NCI-H2081 treated with DMSO at 0.1 percent for 48 hours (cell line): ENCODE results near the gene FMNL1.

ENCODE experiments used
- DNase-seq: peaks from one replicate; lab custom pipeline; 2025; lab: John Stamatoyannopoulos, UW

FMNL1 gene

GRCh38 chr17:45256114-45256966 is 34.7 kb downstream of the FMNL1 start:
- no peak for DNase-seq

DNA sequence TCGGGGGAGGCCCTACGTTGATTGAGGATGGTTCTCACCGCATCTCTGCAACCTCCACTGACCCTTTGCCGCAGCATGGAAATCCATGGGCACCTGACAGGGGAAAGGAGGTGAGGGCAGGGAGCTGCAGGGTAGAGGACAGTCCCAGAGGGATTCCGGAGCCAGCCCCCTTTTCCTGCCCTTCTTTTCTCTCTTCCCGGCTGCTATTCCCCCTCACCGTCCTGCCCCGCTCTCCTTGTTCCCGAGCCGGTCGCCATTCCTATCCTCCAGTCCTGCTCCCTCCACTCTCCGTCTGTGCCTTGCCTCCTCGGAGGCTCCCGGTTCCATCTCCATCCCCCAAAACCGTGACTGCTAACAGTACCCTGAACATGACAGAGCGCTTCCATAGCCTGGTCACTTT is 35.4 kb downstream of the FMNL1 start:
- DNase-seq: no peak

GRCh38 chr17:45258981-45259380 is 37.3 kb downstream of the FMNL1 start:
- DNase-seq: no peak

DNA sequence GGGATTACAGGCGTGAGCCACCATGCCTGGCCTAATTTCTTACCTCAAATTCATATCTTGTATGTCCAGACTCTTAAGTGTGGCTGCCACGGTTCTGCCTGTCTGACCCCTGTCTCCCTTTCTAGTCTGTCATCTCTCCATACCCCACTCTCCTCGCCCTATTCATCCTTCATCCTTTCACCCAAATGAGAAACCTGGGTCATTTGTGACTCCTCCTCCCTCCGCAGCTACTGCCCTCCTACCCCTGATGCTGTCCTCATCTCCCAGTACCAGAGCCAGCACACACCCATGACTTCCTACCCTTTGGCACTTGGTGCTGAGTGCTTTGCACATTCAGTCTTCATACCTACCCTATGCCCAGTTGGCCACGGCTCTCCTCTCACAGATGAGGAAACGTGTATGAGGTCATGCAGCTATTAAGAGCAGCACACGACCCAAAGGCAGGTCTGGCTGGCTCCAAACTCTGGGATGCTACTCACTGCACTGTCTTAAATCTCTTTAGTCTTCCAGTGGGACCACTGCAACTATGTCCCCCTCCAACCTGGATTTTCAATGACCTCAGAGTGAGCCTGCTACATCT is 38.6 kb downstream of the FMNL1 start:
- no peak for DNase-seq

DNA sequence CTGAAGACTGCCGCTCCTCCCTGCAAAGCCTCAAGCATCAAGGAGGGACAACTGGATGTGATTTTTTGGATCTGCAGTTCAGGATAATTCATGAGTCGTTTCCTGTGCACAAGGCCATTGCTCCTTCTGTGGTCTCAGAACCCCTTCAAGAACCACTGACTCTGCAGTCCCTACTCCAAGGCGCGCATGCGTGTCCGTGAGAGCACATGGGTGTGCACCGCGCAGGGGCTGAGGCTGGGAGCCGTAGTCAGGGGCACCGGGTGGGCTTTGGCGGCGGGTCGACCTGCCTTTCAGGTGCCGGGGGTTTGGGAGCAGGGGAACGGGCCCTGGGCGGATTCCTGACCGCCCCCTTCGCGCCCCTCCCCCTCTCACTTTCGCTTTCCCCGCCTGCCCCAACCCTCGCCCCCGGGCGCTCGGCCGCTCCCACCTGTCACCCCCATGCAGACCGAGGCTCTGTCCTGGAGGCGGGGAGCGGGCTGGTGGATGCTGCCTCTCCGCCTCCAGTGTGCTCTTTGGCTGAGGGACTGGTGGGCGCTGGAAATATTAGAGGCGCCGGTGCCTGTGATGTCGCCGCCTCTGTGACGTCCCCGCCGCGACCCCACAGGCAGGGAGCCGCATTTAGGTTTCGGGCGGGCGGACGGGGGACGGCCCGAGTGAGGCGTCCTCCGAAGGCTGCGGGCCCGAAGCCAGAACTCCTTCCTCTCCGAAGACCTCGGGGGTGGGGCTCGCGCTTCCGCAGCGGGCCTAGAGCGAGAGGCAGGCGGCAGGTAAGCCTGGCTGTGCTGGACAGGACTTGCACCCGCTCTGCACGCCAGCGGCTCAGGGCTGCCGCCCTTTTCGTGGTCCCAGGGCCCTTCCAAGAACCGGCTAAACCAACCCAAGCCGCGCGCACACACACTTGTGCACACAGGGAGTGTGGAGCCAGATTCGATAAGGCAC is 40.2 kb downstream of the FMNL1 start, which contains the start of gene SPATA32:
Gene SPATA32, minus strand, starts transcription at position 518 of the 939 bp plus-strand sequence. Its CDS starts 78 bp downstream, at position 440.
- no peak for DNase-seq

GRCh38 chr17:45262516-45263476 is 41.1 kb downstream of the FMNL1 start:
- DNase-seq: no peak

- DNase-seq: no peak
These were observed 41.8 kb downstream of the FMNL1 start for GRCh38 chr17:45263477-45263860.

DNA sequence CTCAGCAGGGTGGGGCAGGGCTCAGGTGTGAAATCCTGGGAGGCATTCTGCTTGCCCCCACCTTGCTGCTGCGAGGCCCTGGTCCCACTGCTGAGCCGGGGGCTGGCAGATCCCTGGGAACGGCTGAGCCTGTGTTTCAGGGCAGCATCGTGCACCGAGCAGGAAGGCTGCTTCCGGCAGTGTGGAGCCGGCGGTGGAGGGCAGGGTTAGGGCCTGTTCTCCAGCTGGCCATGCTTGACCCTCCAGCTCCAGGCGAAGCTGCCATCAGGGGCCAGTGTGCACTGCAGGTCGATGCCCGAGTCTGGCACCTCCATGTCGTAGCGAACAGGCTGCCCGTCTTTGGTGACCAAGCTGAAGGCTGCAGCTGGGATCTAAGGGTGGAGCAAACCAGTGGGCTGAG is 42.7 kb downstream of the FMNL1 start:
- DNase-seq: no peak

DNA sequence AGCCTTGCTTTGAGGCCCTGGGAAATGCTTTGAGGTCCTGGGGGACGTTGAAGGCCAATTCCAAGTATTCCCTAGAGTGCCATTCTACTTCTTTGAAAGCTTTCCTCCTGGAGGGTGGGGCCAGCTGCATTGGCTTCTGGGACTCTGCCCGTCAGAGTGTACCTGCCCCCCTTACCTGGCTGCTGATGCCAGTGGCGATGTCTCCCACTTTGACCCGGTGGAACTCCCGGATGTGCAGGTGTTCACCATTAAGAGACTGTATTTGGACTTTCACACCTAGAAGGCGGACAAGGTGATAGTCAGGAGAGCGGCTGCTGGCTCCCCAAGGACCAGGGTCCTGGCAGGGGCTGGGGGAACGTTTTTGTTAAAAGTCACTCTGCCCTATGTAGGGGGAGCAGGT is 43.3 kb downstream of the FMNL1 start:
- DNase-seq: no peak

DNA sequence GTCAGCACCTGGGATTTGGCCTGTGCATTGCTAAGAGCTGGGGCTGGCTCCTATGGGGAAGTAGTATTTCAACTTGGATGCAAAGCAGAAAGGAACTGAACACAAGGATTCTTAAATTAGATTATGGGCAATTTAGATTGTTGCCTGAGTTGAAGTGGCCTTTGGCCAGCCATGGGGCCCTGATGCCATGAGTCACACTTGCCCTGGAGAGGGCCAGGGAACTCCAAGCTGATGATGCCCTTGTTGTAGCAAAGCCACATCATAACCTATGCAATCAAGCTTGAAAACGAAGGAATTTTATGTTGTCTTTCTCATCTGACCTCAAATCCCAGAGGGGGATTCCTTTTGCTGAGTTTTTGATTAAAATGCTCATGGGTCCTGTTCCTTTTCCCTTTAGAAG is 44.1 kb downstream of the FMNL1 start:
- DNase-seq: no peak

- DNase-seq: no peak
These were observed 44.8 kb downstream of the FMNL1 start for GRCh38 chr17:45266372-45266926.

DNA sequence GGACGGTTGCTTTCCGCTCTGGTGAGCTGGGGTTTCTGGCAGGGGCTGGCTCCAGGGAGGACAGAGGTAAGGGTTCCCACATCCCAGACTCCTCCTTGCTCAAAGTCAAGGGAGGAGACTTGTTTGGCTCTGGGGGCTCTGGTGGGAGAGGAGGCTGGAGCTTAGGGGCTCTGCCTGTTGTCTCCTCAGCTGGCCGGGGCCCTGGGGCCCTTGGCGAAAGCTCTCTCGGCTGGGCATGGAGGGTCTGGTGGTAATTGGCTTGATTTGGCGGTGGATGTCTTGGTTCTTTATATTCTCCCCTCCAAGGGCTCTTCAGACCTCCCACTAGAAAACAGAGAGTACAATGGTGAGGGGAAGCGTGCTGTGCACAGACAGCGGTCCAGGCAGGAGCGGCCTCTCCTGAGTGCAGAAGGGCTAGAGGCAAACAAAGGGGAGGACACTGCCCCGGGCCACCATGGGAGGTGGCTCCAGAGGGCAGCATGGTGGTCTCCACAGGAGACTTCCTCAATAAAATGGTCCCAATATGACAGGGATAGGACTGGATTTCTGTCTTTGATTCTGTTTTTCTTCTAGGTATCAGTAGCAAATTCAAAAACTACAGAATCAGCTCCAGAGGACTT is 45.9 kb downstream of the FMNL1 start:
- no peak for DNase-seq

DNA sequence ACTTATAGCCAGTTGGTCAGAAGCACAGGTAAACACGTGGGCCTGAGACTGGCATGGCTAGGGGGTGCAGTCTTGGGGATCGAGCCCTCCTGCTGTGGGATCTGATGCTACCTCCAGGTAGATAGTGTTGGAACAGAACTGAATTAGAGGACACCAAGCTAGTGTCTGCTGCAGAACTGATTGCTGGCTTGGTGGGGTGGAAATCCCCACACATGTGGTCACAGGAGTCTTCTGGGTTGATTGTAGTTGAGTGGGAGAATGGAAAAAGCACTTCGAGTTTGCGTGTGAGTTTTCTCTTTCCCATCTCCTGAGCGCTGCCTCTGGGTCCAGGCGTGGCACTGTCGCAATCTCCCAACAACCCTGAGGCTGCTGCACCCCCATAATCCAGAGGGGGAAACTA is 48.2 kb downstream of the FMNL1 start:
- no peak for DNase-seq

DNA sequence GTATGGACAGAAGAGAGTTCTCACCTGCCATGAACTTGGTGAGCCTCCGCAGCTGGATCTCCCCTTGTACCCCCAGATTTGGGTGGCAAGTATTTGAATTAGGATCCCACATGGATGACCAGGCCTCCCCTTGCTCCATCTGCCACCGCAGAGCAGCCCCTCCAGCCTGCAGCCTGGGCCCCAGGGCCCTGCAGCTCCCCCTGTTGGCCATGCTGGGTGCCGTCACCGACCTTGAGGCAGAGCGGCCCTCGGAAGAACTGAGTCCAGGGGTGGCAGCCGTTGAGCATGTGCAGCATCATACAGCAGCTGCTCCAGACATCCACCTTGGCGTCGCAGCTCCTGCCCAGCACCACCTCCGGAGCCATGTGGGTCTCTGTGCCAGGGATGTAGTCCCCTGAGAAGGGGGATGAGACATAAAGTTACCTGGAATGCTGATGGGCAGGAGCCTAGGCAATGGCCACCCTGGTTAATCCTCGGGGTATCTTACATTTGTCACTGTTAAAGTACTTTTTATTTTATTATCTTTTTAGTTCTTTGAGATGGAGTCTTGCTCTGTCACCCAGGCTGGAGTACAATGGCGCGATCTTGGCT is 49.2 kb downstream of the FMNL1 start:
- DNase-seq: no peak

DNA sequence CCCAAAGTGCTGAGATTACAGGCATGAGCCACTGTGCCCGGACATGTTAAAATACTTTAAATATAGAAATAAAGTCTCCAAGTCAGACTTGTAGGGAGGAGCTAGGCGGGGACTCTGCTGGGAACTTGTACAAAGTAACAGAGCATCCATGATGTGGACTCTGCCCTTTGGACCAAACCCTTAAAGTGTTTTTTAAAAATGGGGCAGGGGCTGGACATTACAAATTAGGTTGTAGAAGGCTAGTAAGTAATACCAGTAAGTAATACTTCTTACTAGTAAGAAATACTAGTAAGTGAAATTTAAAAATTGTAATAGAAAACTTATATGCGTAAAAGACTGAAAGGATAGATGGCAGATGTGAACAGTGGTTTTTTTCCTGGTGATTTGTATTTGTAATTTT is 49.9 kb downstream of the FMNL1 start:
- no peak for DNase-seq

DNA sequence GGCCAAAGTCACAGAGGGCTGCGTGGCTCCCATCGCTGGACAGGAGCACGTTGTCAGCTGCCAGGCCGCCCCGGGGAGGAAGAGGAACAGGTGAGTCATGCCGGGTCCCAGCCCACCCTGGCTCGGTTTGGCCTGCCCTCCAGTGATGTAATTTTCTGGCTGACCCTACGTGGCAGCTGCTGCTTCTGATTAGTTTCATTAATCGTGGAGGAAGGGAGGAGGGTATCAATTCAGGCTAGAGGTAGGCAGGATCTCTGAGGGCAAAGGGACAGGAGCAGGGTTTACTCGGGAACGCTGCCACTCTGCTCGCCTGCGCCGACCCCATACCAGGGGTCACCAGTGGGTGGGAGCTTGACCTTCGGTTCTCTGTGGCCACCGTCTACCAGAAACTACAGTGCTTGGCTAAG is 51.9 kb downstream of the FMNL1 start:
- no peak for DNase-seq

- DNase-seq: no peak
These were observed 52.3 kb downstream of the FMNL1 start for GRCh38 chr17:45274033-45274432.

DNA sequence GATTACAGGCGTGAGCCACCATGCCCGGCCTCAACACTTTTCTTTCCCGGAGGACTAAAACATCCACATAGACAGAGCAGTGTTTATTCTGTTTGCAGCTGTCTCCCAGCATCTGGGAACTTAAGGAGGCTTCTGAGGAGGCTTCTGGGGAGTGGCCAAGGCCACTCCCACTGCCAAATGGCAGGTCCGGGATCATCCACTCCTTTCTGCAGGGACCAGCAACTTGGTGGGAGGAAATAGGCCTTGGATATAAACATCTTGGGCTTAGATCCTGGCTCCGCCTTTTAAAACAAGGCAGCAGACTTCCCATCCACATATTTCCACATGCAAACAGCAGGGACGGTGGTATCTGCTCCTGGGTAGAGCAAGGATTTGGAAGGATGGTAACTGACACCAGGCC is 54.3 kb downstream of the FMNL1 start:
- DNase-seq: no peak

DNA sequence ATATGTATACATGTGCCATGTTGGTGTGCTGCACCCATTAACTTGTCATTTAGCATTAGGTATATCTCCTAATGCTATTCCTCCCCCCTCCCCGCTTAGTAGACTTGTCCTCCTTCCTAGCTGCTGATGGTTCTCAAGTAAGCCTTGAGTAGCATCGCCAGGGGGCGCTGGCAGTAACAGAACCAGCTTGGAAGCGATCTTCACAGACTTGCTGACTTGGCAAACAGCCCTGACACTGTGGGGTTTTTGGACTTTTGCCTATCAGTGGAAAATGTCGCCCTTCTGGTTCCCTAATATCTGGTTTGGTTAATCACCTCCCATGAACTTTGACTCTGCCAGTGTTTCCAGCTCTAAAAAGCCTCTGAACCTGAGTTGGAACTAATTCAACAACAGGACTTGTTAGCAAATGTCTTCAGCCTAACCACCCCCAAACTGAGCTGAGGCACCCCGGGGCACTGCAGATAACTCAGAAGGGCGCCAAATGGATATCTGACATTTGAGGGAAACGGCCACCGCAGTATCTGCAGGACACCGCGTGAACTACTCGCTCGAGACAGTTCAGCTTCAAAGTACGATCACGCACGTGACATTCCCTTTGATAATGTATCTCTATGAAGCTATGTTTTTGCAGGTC is 55.6 kb downstream of the FMNL1 start:
- DNase-seq: peak; percentile 59

DNA sequence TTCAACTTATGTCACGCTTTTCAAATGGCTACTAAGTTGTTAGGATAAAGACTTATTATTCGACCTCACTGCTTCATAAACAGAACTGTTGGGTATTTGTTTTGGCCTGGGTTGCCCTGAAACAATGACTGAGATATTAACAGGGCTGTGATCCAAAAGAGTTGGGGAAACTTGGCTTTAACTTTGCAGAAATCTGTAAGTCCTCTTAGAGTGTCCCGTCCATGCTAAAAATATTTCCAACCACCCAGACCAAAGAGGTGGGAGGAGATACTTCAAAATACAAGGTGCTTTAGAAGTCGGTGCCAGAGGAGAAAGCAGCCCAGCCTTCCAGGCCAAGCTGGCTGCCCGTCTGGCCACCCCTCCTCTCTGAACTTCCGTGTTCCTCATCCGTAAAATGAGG is 56.3 kb downstream of the FMNL1 start:
- DNase-seq: no peak
